Muscle of leg (tissue), 11 donors: ENCODE results near the gene HIVEP1. TPM values are rescaled to one million over a fixed set of nuclear protein-coding genes. Genes with fewer than 3 reads are reported as not detected.
A peak's percentile ranks its signal among the peaks of the same experiment; 100 is the strongest.

Experiments used
- DNase-seq: peaks from one replicate; pipeline ENCODE4 v3.0.0; 2013
- H3K27ac ChIP-seq: one replicate; pipeline ENCODE4 v1.5.1; 2013; ENCODE audit warnings: mild to moderate bottlenecking, low read length, control low read depth
- H3K27me3 ChIP-seq: one replicate; pipeline ENCODE4 v1.6.1; 2013; ENCODE audit warnings: low read length; ENCODE audit not compliant: control insufficient read depth, insufficient read depth
- H3K36me3 ChIP-seq: one replicate; pipeline ENCODE4 v1.6.1; 2013; ENCODE audit warnings: low read length; ENCODE audit not compliant: control insufficient read depth, insufficient read depth
- H3K4me1 ChIP-seq: one replicate; pipeline ENCODE4 v1.6.1; 2013; ENCODE audit warnings: low read length; ENCODE audit not compliant: control insufficient read depth, insufficient read depth
- H3K4me3 ChIP-seq: one replicate; pipeline ENCODE4 v1.5.1; 2013; ENCODE audit warnings: low read length, control low read depth
- H3K9me3 ChIP-seq: replicated peaks from 2 replicates; pipeline ENCODE4 v1.6.1; 2013; ENCODE audit warnings: low read depth, low read length; ENCODE audit not compliant: control insufficient read depth
- WGBS: methylation state at CpG from one replicate; pipeline ENCODE4 v1.1.5; 2013; ENCODE audit warnings: missing lambda C conversion rate; ENCODE audit not compliant: insufficient coverage; 5-methylcytosine and 5-hydroxymethylcytosine counted together
- polyA plus RNA-seq, 8 donors: library from polyadenylated mRNA; unstranded; fragments of 120-200 nt; gene quantifications; one replicate each; pipeline versions ENCODE4 v1.2.1 to v1.2.3, GENCODE V29; 2013; ENCODE audit warnings: inconsistent platforms in 1 of 8, low replicate concordance in 1 of 8; ENCODE audit not compliant: insufficient read length in 8 of 8, insufficient read depth in 1 of 8
- total RNA-seq: library from RNA; stranded (reverse); fragments of 120-200 nt; gene quantifications from one replicate; pipeline ENCODE4 v1.2.4, GENCODE V29; 2013

HIVEP1 gene
- total and polyA plus RNA-seq, 9 donors = 16.7 to 27.8 (median 20.7) TPM

DNA sequence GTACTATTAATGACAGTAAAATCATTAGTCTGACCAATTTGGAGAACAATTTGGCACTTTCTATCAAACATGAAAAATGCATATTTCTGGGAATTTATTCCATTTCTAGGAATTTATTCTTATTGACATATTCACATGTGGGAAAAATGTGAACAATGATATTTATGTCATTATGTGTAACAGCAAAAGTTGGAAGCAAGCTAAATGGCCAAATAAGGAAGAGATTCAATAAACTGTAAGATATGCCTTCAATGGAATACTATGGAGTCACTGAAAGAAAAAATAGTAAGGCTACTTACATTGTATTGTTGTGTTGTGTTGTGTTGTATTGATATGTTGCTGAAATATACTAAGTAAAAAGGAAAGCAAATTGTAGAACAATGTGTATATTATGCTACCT, 177.5 kb downstream of the HIVEP1 start:
- Histone ChIP-seq H3K36me3 (no peaks in the 10 kb centered on the region), H3K27ac (no peak overlapping the region), H3K9me3 (no peaks in the 10 kb centered on the region), H3K4me1 (no peaks in the 10 kb centered on the region), H3K4me3 (no peak overlapping the region), H3K27me3 (no peaks in the 10 kb centered on the region)
- DNase-seq = no peak

DNA sequence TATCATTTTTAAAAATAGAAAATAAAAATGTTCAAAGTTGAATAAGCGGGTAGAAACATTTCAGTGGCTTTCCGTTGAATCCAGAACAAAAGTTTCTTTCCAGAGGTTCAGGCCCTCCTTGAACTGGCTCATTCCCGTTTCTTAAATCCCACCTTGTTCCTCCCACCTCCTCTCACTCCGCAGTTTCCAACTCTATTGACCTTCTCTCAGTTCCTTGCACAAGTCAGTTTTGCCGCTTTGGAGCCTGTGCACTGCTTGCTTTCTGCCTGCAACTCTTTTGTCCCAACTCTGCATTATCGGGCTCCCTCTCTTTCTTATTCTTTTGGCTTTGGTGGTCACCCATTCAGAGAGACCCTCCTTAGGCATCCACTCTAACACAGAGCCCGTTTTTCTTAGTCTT, 178.1 kb downstream of the HIVEP1 start:
- Histone ChIP-seq H3K4me3 (no peak overlapping the region), H3K36me3 (no peaks in the 10 kb centered on the region), H3K9me3 (no peaks in the 10 kb centered on the region), H3K27me3 (no peaks in the 10 kb centered on the region), H3K27ac (no peak overlapping the region), H3K4me1 (no peaks in the 10 kb centered on the region)
- no peak for DNase-seq
- WGBS = 81% methylated on average over 7 of the region's 7 CpGs

DNA sequence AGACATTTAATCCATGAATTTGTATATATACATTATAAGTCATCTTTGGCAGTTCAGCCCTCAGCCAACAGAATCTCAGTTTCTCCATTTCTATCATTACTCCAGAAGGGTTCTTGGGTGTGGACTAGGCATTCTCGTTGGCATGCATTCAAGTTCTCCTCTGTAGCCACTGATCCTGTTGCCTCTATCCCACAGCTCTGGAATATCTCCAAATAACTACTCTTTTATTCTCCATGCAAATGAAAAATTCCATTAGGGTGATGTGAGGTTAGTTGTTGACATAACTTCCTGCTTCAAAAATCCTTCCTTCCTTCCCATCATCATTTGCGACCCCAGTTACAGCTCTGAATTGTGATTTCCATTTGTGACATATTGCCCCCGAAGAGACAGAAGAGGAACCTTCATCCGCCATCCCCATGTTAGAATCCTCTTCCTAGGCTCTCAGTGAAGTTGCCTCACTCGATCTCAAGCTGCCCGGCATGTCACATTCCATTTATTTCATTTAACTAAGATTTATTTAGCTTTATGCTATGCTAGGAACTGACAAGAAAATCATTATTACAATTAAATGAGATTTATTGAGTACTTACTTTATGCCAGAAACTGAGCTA, 184.3 kb downstream of the HIVEP1 start:
- WGBS = 100% methylated on average over 2 of the region's 6 CpGs
- Histone ChIP-seq H3K4me1 (no peaks in the 10 kb centered on the region), H3K27me3 (no peaks in the 10 kb centered on the region), H3K27ac (no peak overlapping the region), H3K36me3 (no peaks in the 10 kb centered on the region), H3K9me3 (no peaks in the 10 kb centered on the region), H3K4me3 (no peak overlapping the region)
- no peak for DNase-seq

DNA sequence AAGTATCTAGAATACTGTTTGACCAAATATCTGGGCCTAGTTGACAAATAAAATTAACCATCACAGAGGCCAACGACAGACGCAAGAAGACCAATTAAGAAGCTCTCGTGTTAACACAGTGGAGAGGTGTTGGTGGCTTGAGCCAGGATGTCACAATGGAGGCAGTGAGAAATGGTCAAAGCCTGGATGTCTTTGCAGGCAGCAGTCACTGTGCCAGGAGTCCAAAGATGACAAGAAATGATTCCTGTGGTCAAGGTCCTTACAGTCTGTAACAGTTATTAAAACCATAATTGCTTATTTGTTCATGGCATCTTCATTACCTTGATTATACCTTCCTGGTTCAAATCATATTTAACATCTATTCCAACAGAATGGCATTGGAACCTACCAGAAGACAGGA, 186.7 kb downstream of the HIVEP1 start:
- Histone ChIP-seq H3K9me3 (no peaks in the 10 kb centered on the region), H3K27me3 (no peaks in the 10 kb centered on the region), H3K4me1 (no peaks in the 10 kb centered on the region), H3K36me3 (no peaks in the 10 kb centered on the region), H3K27ac (no peak overlapping the region), H3K4me3 (no peak overlapping the region)
- no peak for DNase-seq
- 80% methylated on average over 1 of the region's 3 CpGs for WGBS

DNA sequence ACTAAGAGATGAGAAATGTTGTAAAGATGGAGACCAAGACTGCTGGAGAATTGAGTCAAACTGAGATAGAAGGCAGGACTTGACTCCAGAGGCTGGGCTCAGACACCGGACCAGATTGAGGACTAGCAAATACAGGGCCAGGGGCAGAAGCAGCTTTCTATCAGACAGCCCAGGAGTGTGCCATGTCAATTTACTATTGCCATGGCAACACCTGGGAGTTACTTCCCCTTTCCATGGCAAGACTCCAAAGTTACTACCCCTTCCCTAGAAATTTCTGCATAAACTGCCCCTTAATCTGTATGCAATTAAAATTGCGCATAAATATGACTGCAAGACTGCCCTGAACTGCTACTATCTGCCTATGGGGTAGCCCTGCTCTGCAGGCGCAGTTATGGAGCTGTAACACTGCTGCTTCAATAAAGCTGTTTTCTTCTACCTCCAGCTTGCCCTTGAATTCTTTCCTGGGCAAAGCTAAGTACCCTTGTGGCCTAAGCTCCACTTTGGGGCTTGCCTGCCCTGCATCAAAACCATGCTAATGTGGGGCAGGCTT, 188.0 kb downstream of the HIVEP1 start:
- WGBS = 92% methylated on average over 3 of the region's 3 CpGs
- Histone ChIP-seq H3K4me1 (no peaks in the 10 kb centered on the region), H3K27ac (no peak overlapping the region), H3K9me3 (no peaks in the 10 kb centered on the region), H3K27me3 (no peaks in the 10 kb centered on the region), H3K36me3 (no peaks in the 10 kb centered on the region), H3K4me3 (no peak overlapping the region)
- DNase-seq = no peak

DNA sequence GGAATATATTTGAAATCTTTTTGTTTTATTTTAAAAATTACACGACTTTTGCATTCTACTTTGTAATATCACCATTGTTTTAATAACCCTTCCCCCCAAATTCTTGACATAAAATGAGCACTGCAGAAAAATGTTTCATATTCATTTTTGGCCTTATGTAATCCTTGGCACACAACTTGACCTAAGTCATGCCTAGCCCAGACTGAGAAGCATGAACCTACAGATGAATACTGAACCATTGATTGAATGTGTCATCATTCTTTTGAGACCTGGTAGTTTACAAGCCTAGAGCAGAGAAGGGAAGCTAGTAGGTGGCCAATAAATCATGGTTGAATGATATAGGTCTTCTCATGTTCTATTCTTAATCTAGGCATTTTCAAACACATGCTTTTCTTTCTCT, 188.6 kb downstream of the HIVEP1 start:
- Histone ChIP-seq H3K4me3 (no peak overlapping the region), H3K9me3 (no peaks in the 10 kb centered on the region), H3K4me1 (no peaks in the 10 kb centered on the region), H3K27me3 (no peaks in the 10 kb centered on the region), H3K27ac (no peak overlapping the region), H3K36me3 (no peaks in the 10 kb centered on the region)
- WGBS = 40% methylated on average over 1 of the region's 1 CpG
- no peak for DNase-seq

DNA sequence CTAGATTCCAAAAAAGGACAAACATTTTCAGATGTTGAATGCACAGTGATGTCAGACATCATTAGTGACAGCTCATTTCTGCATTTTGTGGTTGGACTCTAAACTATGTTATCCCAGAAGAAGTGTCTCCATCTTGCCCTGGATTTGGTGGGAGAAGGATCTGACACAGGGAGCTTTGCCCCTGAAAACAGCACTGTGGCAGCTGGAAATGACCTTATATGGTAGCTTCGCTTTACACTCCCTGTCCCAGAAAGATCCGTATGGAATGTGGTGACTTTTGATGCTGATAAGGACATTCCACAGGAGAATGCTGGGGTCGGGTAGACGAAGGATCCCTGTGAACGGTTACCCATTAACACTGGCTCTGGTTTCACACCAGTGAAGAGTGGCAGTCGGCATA, 190.9 kb downstream of the HIVEP1 start:
- no peak for DNase-seq
- 45% methylated on average over 3 of the region's 6 CpGs for WGBS

DNA sequence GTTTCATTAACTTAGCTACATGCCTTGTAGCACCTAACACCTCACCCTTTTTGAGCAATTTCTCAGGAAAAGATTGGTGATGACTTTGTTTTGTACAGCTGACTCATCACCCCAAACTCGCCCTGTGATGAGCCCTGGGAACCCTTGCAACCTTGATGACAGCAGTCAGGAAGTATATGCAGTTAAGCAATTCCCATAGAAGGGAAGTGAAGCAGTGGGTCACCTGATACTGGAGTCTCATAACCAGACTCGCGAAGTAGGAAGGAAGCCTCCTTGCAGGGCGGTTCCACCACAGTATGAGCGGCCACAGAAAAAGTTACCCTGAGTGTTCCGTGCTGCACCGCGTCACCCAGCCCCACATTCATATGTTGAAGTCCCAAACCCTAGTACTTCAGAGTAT, 196.1 kb downstream of the HIVEP1 start:
- peak; percentile 25 for DNase-seq
- 76% methylated on average over 7 of the region's 8 CpGs for WGBS
- Histone ChIP-seq H3K4me1 (no peaks in the 10 kb centered on the region), H3K9me3 (no peaks in the 10 kb centered on the region), H3K27ac (no peak overlapping the region), H3K36me3 (no peaks in the 10 kb centered on the region), H3K4me3 (no peak overlapping the region), H3K27me3 (no peaks in the 10 kb centered on the region)

More for the DNA sequence above, 190.9 kb downstream of the HIVEP1 start:
- no peak overlapping the region for H3K27ac ChIP-seq
- H3K27me3 ChIP-seq = no peaks in the 10 kb centered on the region
- H3K36me3 ChIP-seq = no peaks in the 10 kb centered on the region
- no peak overlapping the region for H3K4me3 ChIP-seq
- no peaks in the 10 kb centered on the region for H3K4me1 ChIP-seq
- H3K9me3 ChIP-seq = no peaks in the 10 kb centered on the region

DNA sequence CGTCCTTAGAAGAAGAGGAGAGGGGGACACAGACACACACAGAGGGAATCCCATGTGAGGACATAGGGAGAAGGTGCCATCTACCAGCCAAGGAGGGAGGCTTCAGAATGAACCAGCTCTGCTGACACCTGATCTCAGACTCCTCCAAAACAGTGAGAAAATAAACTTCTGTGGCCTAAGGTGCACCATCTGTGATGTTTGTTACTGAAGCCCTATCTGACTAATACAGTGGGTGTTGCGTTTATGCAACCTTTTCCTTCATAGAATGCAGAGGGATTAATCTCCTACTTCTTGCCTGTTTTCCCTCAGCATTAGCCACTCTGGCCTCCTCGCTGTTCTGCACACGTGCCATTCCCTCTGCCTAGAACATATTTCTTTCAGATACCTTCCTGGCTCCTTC, 196.6 kb downstream of the HIVEP1 start:
- DNase-seq = no peak
- Histone ChIP-seq H3K9me3 (no peaks in the 10 kb centered on the region), H3K36me3 (no peaks in the 10 kb centered on the region), H3K27ac (no peak overlapping the region), H3K4me3 (no peak overlapping the region), H3K4me1 (no peaks in the 10 kb centered on the region), H3K27me3 (no peaks in the 10 kb centered on the region)
- 90% methylated on average over 3 of the region's 4 CpGs for WGBS
